Tibial nerve (tissue), 4 donors: ENCODE results near the gene IBA57. TPM values are rescaled to one million over a fixed set of nuclear protein-coding genes. Genes with fewer than 3 reads are reported as not detected.
"Not testable (repeated sequence)": the region's sequence is repeated elsewhere in the genome, so short reads cannot be mapped to it uniquely, and the experiment has no call there.

Experiments used
- DNase-seq, 2 donors: peaks; one replicate each; pipeline ENCODE4 v3.0.0-alpha.2; 2019; ENCODE audit warnings: low spot score in 2 of 2
- H3K27ac ChIP-seq, 4 donors: fragments of 200-600 bp; sonication (generic) in 3 of 4; one replicate each; pipeline ENCODE4 v1.5.1; 2017 to 2019; ENCODE audit warnings: mild to moderate bottlenecking in 1 of 4
- H3K27me3 ChIP-seq, 2 donors: fragments of 200-600 bp; sonication (generic) in 1 of 2; one replicate each; pipeline versions ENCODE4 v1.5.1 to v1.6.0; 2017 to 2019
- H3K36me3 ChIP-seq, 3 donors: fragments of 200-600 bp; sonication (generic); one replicate each; pipeline ENCODE4 v1.5.1; 2018 to 2019
- H3K4me1 ChIP-seq, 4 donors: fragments of 200-600 bp; sonication (generic) in 3 of 4; one replicate each; pipeline ENCODE4 v1.5.1; 2017 to 2019
- H3K4me3 ChIP-seq, 4 donors: fragments of 200-600 bp; sonication (generic) in 3 of 4; one replicate each; pipeline ENCODE4 v1.5.1; 2017 to 2019; ENCODE audit warnings: mild to moderate bottlenecking in 1 of 4, moderate library complexity in 1 of 4
- H3K9me3 ChIP-seq, 4 donors: fragments of 200-600 bp; sonication (generic) in 3 of 4; one replicate each; pipeline ENCODE4 v1.5.1; 2017 to 2019
- CTCF ChIP-seq, 5 experiments: fragments of 200-600 bp in 3 of 5; fragments of 450-650 bp in 2 of 5; sonication (generic) in 3 of 5; IDR thresholded peaks; one replicate each; pipeline ENCODE4 v1.5.1; 2016 to 2019; ENCODE audit warnings: antibody characterized with exemption in 5 of 5, mild to moderate bottlenecking in 3 of 5, moderate library complexity in 2 of 5
- EP300 ChIP-seq, 2 donors: sonication (generic); formaldehyde crosslinking; IDR thresholded peaks; one replicate each; pipeline ENCODE4 v1.6.1; 2017; ENCODE audit warnings: antibody characterized with exemption in 2 of 2, mild to moderate bottlenecking in 1 of 2
- POLR2A ChIP-seq, 2 donors: fragments of 450-650 bp; IDR thresholded peaks; one replicate each; pipeline ENCODE4 v1.6.1; 2017; ENCODE audit warnings: antibody characterized with exemption in 2 of 2, mild to moderate bottlenecking in 2 of 2, moderate library complexity in 2 of 2
- WGBS, 2 donors: methylation state at CpG; one replicate each; pipeline ENCODE4 v1.1.5; 2018; 5-methylcytosine and 5-hydroxymethylcytosine counted together
- total RNA-seq, 4 donors: library from RNA; depleted of rRNA; stranded (reverse); fragments of >200 nt; gene quantifications; one replicate each; pipeline ENCODE4 v1.1.0, GENCODE V29; 2016

Gene IBA57
- total RNA-seq, 4 donors from 2014 or later: 5.5 to 17.8 (median 9.2) TPM

GRCh38 chr1:228170666-228171065 is 5.1 kb downstream of the IBA57 start:
- peaks cover 0 to 18% (median 0%) of the 10 kb centered on the region in 4 donors for H3K4me1 ChIP-seq
- WGBS, 2 donors: 85 to 88% methylated on average over 7 of the region's 7 CpGs
- H3K9me3 ChIP-seq: no peaks in the 10 kb centered on the region
- peaks cover 0 to 16% (median 0%) of the 10 kb centered on the region in 3 donors for H3K36me3 ChIP-seq
- no peaks in the 10 kb centered on the region for H3K27me3 ChIP-seq
- no peak overlapping the region for H3K4me3 ChIP-seq
- no peak for DNase-seq
- TF ChIP-seq CTCF (IDR thresholded peaks at IDR 0.05): no peak
- no peak for TF ChIP-seq EP300 (IDR thresholded peaks at IDR 0.05)
- no peak for TF ChIP-seq POLR2A (IDR thresholded peaks at IDR 0.05)
- H3K27ac ChIP-seq: no peak overlapping the region

GRCh38 chr1:228171221-228171891 is 5.8 kb downstream of the IBA57 start:
- Histone ChIP-seq H3K4me1 (peaks cover 0 to 18% (median 0%) of the 10 kb centered on the region in 4 donors), H3K27ac (no peak overlapping the region), H3K9me3 (no peaks in the 10 kb centered on the region), H3K36me3 (peaks cover 0 to 23% (median 0%) of the 10 kb centered on the region in 3 donors), H3K27me3 (no peaks in the 10 kb centered on the region), H3K4me3 (no peak overlapping the region)
- WGBS, 2 donors: 79 to 80% methylated on average over 9 to 10 of the region's 10 CpGs
- DNase-seq: no peak
- no peak for TF ChIP-seq POLR2A (IDR thresholded peaks at IDR 0.05)
- TF ChIP-seq EP300 (IDR thresholded peaks at IDR 0.05): no peak
- TF ChIP-seq CTCF (IDR thresholded peaks at IDR 0.05): no peak

GRCh38 chr1:228172591-228173527 is 7.3 kb downstream of the IBA57 start:
- no peak for TF ChIP-seq EP300 (IDR thresholded peaks at IDR 0.05)
- no peak for TF ChIP-seq CTCF (IDR thresholded peaks at IDR 0.05)
- TF ChIP-seq POLR2A (IDR thresholded peaks at IDR 0.05): no peak
- Histone ChIP-seq H3K27me3 (no peaks in the 10 kb centered on the region), H3K4me1 (peaks cover 0 to 10% (median 0%) of the 10 kb centered on the region in 4 donors), H3K9me3 (no peaks in the 10 kb centered on the region), H3K27ac (no peak overlapping the region), H3K4me3 (no peak overlapping the region), H3K36me3 (peaks cover 0 to 31% (median 0%) of the 10 kb centered on the region in 3 donors)
- 84 to 90% methylated on average over 16 to 21 of the region's 21 CpGs for WGBS, 2 donors
- DNase-seq: no peak

DNA sequence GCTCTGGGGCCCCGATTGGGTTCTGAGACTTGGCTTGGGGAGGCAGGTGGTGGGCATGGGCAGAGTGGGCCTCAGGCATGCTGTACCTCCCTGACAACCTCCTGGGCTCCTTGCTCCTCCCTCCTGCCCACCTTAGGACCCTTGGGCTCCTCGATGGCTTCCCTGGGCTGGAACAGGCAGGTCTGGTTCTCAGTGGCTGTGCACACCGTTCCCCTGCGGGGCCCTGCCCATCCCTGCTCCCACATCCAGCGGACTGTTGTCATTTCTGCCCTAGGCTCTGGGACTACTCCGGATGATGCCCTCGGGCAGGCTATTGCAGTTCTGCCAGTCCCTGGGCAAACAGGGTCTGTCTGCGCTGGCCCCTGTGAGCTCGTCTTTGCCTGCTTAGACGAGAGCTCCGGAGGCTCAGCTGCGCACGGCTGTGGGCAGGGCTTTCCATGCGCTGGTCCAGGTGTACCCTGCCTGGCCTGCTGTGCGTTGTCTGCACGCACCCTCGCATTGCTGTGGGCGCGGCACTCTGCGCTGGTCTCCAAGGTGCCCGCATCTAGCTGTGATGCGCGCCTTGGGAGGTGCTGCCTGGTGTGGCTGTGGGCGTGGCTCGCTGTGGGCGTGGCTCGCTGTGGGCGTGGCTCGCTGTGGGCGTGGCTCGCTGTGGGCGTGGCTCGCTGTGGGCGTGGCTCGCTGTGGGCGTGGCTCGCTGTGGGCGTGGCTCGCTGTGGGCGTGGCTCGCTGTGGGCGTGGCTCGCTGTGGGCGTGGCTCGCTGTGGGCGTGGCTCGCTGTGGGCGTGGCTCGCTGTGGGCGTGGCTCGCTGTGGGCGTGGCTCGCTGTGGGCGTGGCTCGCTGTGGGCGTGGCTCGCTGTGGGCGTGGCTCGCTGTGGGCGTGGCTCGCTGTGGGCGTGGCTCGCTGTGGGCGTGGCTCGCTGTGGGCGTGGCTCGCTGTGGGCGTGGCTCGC is 8.2 kb downstream of the IBA57 start:
- Histone ChIP-seq H3K4me1 (peaks cover 0 to 17% (median 0%) of the 10 kb centered on the region in 4 donors), H3K36me3 (peaks cover 0 to 30% (median 0%) of the 10 kb centered on the region in 3 donors)
- H3K4me3 ChIP-seq, H3K27ac ChIP-seq, DNase-seq, H3K27me3 ChIP-seq, H3K9me3 ChIP-seq: not testable (repeated sequence)
- 61 to 82% methylated on average over 3 to 23 of the region's 69 CpGs for WGBS, 2 donors
